Measurements from ENCODE around the gene CMTM5.

GRCh38 chr14:23413681-23414080 is 36.8 kb downstream of the CMTM5 start:
- TF ChIP-seq CTCF (IDR thresholded peaks at IDR 0.05; ENCODE audit: low read depth, low read length), result no peak
- TF ChIP-seq EZH2phosphoT487 (IDR thresholded peaks at IDR 0.05; ENCODE audit: low read depth), result no peak

All from OCI-LY3 (cell line).